Gastrocnemius medialis (tissue), 4 donors: Measurements from ENCODE around the gene JPH2. TPM values are rescaled to one million over a fixed set of nuclear protein-coding genes. Genes with fewer than 3 reads are reported as not detected.

Source experiments
- ATAC-seq, 2 donors: fragments of 150-250 bp; one replicate each; pipeline ENCODE4 v1.9.1; 2016
- DNase-seq, 2 donors: peaks; one replicate each; pipeline ENCODE4 v3.0.0-alpha.2; 2019
- H3K27ac ChIP-seq, 4 donors: fragments of 200-600 bp; sonication (generic); 1 replicate in 1 of 4; 2 replicates in 3 of 4; pipeline ENCODE4 v1.5.1; 2016 to 2018; ENCODE audit warnings: mild to moderate bottlenecking in 2 of 4, moderate library complexity in 1 of 4
- H3K27me3 ChIP-seq, 3 donors: fragments of 200-600 bp; sonication (generic) in 2 of 3; 1 replicate in 1 of 3; 2 replicates in 2 of 3; pipeline versions ENCODE4 v1.5.1 to v1.6.0; 2016 to 2019; ENCODE audit warnings: mild to moderate bottlenecking in 1 of 3, moderate library complexity in 1 of 3
- H3K36me3 ChIP-seq, 2 donors: fragments of 200-600 bp; sonication (generic) in 1 of 2; one replicate each; pipeline ENCODE4 v1.5.1; 2017 to 2018
- H3K4me1 ChIP-seq, 2 donors: fragments of 200-600 bp; sonication (generic) in 1 of 2; one replicate each; pipeline ENCODE4 v1.5.1; 2016 to 2017; ENCODE audit warnings: mild to moderate bottlenecking in 2 of 2
- H3K4me3 ChIP-seq, 4 donors: fragments of 200-600 bp; sonication (generic) in 3 of 4; 1 replicate in 1 of 4; 2 replicates in 3 of 4; pipeline ENCODE4 v1.5.1; 2016 to 2019; ENCODE audit warnings: mild to moderate bottlenecking in 2 of 4
- H3K9me3 ChIP-seq, 3 donors: fragments of 200-600 bp; sonication (generic) in 2 of 3; 1 replicate in 1 of 3; 2 replicates in 2 of 3; pipeline ENCODE4 v1.5.1; 2016 to 2019
- POLR2A ChIP-seq, 2 donors: fragments of 450-650 bp; IDR thresholded peaks; one replicate each; pipeline ENCODE4 v1.6.1; 2017; ENCODE audit warnings: antibody characterized with exemption in 2 of 2, mild to moderate bottlenecking in 2 of 2, moderate library complexity in 2 of 2
- in situ Hi-C, 4 donors: fragments of 200-750 bp; cut with MboI; loops; one replicate each; pipeline versions ENCODE4 v1.15.0 to v1.8.0; 2017; ENCODE audit warnings: low sequenced_read_pairs in 4 of 4
- intact Hi-C: fragments of 100-400 bp; cut with DNase I; formaldehyde crosslinking; loops from one replicate; pipeline ENCODE4 v1.15.1; 2023; ENCODE audit warnings: low total_unique reads
- total RNA-seq, 4 donors: library from RNA; depleted of rRNA; stranded (reverse); fragments of >200 nt; gene quantifications; one replicate each; pipeline versions ENCODE4 v1.1.0 to v1.2.3, GENCODE V29; 2016
- TF ChIP-seq, protein P1 (sequence below), 5 experiments: fragments of 450-650 bp in 3 of 5; fragments of 200-600 bp in 2 of 5; sonication (generic) in 2 of 5; IDR thresholded peaks in 4 of 5; conservative IDR thresholded peaks in 1 of 5; 1 replicate in 4 of 5; 2 replicates in 1 of 5; pipeline ENCODE4 v1.5.1; 2016 to 2019; ENCODE audit warnings: antibody characterized with exemption in 5 of 5, mild to moderate bottlenecking in 3 of 5, moderate library complexity in 3 of 5

The JPH2 gene
- total RNA-seq, 4 donors from 2014 or later: 18.3 to 86.6 (median 38.0) TPM

DNA sequence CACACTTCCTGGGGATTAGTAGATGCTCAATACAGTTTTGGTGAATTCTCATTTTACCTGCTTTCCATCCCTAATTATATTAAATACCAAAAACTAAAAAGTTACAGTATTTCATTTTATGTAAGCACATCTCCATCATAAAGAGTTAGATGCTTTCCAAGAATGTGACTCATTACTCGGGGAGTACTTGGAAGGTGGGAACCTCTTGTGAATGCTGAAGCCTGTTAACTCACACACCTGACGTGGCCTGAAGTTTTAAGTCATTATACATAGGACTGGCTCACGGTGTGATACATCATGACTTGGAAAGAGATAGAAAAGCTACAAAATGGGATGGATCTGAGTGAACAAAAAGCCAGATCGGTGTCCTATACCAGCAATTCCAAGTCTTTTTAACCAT is 25.8 kb upstream of the JPH2 start:
- Histone ChIP-seq H3K36me3 (no peaks in the 10 kb centered on the region), H3K9me3 (no peaks in the 10 kb centered on the region), H3K4me3 (no peak overlapping the region), H3K27me3 (no peaks in the 10 kb centered on the region), H3K4me1 (peaks cover 29 to 30% of the 10 kb centered on the region in 2 donors), H3K27ac (peak overlapping the region in 2 of 4 donors; percentile 97 to 100)
- no peak for ATAC-seq
- intact Hi-C loops: loop anchor here (5.0 to 10.0 kb wide), 7 partner anchors 265 to 1760 kb away; partner anchors contain the start of genes SRSF6, TOMM34, TTPAL and YWHAB
- no peak for TF ChIP-seq POLR2A (IDR thresholded peaks at IDR 0.05)
- TF ChIP-seq, protein P1, sequence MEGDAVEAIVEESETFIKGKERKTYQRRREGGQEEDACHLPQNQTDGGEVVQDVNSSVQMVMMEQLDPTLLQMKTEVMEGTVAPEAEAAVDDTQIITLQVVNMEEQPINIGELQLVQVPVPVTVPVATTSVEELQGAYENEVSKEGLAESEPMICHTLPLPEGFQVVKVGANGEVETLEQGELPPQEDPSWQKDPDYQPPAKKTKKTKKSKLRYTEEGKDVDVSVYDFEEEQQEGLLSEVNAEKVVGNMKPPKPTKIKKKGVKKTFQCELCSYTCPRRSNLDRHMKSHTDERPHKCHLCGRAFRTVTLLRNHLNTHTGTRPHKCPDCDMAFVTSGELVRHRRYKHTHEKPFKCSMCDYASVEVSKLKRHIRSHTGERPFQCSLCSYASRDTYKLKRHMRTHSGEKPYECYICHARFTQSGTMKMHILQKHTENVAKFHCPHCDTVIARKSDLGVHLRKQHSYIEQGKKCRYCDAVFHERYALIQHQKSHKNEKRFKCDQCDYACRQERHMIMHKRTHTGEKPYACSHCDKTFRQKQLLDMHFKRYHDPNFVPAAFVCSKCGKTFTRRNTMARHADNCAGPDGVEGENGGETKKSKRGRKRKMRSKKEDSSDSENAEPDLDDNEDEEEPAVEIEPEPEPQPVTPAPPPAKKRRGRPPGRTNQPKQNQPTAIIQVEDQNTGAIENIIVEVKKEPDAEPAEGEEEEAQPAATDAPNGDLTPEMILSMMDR (IDR thresholded peaks at IDR 0.05 in 4 of 5, conservative IDR thresholded peaks at IDR 0.05 in 1 of 5): no peak
- in situ Hi-C loops: loop anchor here (10.0 to 25.0 kb wide), 8 partner anchors 250 to 1150 kb away; partner anchors contain the start of genes KCNK15 (in 2 of the 4), PKIG (in 1 of the 4), SDC4 (in 1 of the 4) and SRSF6 (in 1 of the 4)
- DNase-seq: no peak

DNA sequence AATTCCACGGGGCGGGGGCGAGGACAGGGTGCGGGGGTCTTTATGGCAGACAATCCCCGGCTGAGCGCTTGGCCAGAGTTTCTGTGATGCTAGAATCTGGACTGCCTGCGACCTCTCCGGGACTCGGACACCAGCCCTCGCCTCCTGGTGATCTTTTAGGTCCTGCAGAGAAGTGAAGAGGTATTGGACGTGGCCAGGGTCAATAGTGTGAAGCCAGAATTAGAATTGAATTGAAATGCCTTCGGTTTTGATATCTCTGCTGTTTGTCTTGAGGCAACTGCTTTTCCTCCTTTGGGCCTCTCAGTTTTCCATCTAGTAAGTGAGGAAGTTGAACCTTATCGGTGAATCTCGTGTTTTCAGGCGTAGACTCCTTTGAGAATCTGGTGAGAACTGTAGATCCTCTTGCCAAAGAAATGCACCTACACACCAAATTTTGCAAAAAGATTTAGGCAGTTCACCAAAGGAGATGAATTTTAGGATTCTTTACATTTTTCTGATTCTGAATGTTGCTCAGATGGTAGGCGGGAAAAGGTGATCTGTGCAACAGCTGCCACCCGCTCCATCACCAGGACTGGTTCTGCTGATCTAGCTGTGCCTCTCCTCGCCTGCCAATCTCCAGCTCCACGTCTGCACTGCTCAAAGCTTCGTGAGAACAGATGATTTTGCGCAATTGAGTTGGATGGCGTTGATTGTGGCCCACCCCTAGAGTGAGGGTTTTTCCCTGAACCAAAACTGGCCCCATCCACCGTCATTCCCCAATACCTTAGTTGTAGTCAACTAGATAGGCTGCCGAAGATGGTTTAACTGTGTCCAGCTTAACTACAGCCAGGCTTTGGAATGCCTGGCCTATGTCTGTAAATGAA is 24.4 kb upstream of the JPH2 start:
- H3K4me1 ChIP-seq: peaks cover 37 to 42% of the 10 kb centered on the region in 2 donors
- H3K36me3 ChIP-seq: no peaks in the 10 kb centered on the region
- ATAC-seq (peak in 1 of 2 donors; percentile 2), DNase-seq (peak; percentile 25 to 33)
- H3K9me3 ChIP-seq: no peaks in the 10 kb centered on the region
- H3K27ac ChIP-seq: peak overlapping the region; percentile 97 to 100 (median 98)
- intact Hi-C loops: loop anchor here (2.0 to 10.0 kb wide), 9 partner anchors 25 to 1761 kb away; partner anchors contain the start of genes JPH2, SERINC3, SRSF6 and TOMM34
- H3K4me3 ChIP-seq: peak overlapping the region; percentile 81 to 98 (median 88)
- no peaks in the 10 kb centered on the region for H3K27me3 ChIP-seq
- no peak for TF ChIP-seq POLR2A (IDR thresholded peaks at IDR 0.05)
- TF ChIP-seq, protein P1 (IDR thresholded peaks at IDR 0.05 in 4 of 5, conservative IDR thresholded peaks at IDR 0.05 in 1 of 5): no peak
- in situ Hi-C loops: loop anchor here (10.0 to 25.0 kb wide), 8 partner anchors 251 to 1151 kb away; partner anchors contain the start of genes KCNK15 (in 2 of the 4), PKIG (in 1 of the 4), SDC4 (in 1 of the 4) and SRSF6 (in 1 of the 4)

DNA sequence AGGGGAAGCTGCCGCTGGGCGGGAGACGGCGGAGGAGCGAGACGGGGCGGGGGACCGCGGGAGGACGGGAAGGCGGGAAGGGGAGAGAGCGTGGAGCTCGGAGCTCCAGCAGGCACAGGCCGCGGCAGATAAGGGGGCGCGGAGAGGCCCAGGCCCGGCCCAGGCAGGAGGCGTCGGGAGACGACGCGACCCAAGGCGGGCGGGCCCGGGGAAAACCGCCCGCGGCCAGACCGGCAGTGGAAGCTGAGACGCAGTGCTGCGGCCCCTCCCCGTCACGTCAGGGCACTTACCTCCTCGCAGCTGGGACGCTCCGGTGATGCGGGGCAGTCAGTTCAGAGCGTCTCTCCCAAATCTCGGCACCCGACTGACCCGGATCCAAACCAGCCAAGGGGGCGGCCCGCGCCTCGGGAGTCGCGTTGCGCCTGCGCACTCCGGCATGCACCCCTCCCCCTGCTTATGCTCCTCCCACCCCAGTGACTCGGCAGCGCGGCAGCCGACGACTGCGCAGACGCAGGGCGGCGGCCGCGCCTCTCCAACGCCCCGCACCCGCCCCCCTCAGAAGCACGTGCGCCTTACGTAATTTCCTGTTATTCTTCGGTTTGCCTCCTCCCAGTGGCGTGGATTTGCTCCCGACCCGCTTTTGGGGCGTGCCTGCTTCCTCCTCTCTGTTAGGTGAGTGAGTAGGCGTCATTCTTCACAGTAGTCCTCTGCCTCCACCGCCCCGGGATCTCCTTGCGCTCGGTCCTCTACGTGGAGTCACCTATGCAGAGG is 23.6 kb upstream of the JPH2 start, which contains the start of gene OSER1:
Gene OSER1 (minus strand): TSS at position 366 of the 771 bp plus-strand sequence. CDS start 3,814 bp downstream, outside the sequence.
- Histone ChIP-seq H3K9me3 (no peaks in the 10 kb centered on the region), H3K27ac (peak within 1 kb of the TSS; percentile 97 to 100 (median 98)), H3K36me3 (no peaks in the 10 kb centered on the region), H3K4me1 (peaks cover 44 to 50% of the 10 kb centered on the region in 2 donors), H3K27me3 (no peaks in the 10 kb centered on the region), H3K4me3 (peak within 1 kb of the TSS; percentile 90 to 98 (median 95))
- in situ Hi-C loops (loop anchor here (10.0 to 25.0 kb wide), 8 partner anchors 252 to 1152 kb away; partner anchors contain the start of genes KCNK15 (in 2 of the 4), PKIG (in 1 of the 4), SDC4 (in 1 of the 4) and SRSF6 (in 1 of the 4)), intact Hi-C loops (loop anchor here (2.0 to 10.0 kb wide), 9 partner anchors 24 to 1762 kb away; partner anchors contain the start of genes JPH2, SERINC3, SRSF6 and TOMM34)
- DNase-seq (peak; percentile 98 to 99), ATAC-seq (peak; percentile 83 to 85)
- TF ChIP-seq, protein P1 (IDR thresholded peaks at IDR 0.05 in 4 of 5, conservative IDR thresholded peaks at IDR 0.05 in 1 of 5): no peak
- peak; percentile 97 to 98 for TF ChIP-seq POLR2A (IDR thresholded peaks at IDR 0.05)
